ENCODE data around the gene PMM1. TPM values are rescaled to one million over a fixed set of nuclear protein-coding genes. Genes with fewer than 3 reads are reported as not detected.

PMM1 gene
- total RNA-seq, 1 experiment from 2014 or later, result 49.3 TPM

GRCh38 chr22:41612603-41613306, 23.1 kb upstream of the PMM1 start:
- Histone ChIP-seq H3K9me3 (ENCODE audit: insufficient read depth, low read depth) (no peaks in the 10 kb centered on the region), H3K79me2 (ENCODE audit: low read depth) (peaks cover 46% of the 10 kb centered on the region), H3K4me3 (no peak overlapping the region), H2AFZ (no peak overlapping the region), H3K27me3 (ENCODE audit: insufficient read depth, low read depth) (no peaks in the 10 kb centered on the region), H4K20me1 (ENCODE audit: insufficient read depth) (peaks cover 42% of the 10 kb centered on the region), H3K4me1 (replicated peaks; ENCODE audit: insufficient read depth) (peaks cover 5% of the 10 kb centered on the region; the same call in 1 of the 2 replicates), H3F3A (ENCODE audit: insufficient read depth, low read depth) (peaks cover 3% of the 10 kb centered on the region; the same call in 1 of the 2 replicates), H3K27ac (no peak overlapping the region), H3K9me2 (ENCODE audit: insufficient read depth) (no peaks in the 10 kb centered on the region), H3K36me3 (ENCODE audit: low read depth) (0 out of 2 replicates have a peak, but pooled peaks cover 5% of the 10 kb centered on the region), H3K4me2 (no peak overlapping the region)
- ChIA-PET CTCF (no interaction called here), POLR2A (ENCODE audit: unreplicated experiment) (no interaction called here)
- no peak for TF ChIP-seq CTCF (conservative IDR thresholded peaks at IDR 0.05)
- no peak for TF ChIP-seq EZH2 (IDR thresholded peaks at IDR 0.05; ENCODE audit: low read depth)
- no TSS peak for BruUV-seq (replicated peaks)
- no peak for DNase-seq
- intact Hi-C loops (cut with micrococcal nuclease; ENCODE audit: unreplicated experiment), result no loop called here

- BruUV-seq (replicated peaks), result no TSS peak
- no peak for DNase-seq
- no peaks in the 10 kb centered on the region for H3K27me3 ChIP-seq (ENCODE audit: insufficient read depth, low read depth)
- no peaks in the 10 kb centered on the region for H3K4me1 ChIP-seq (replicated peaks; ENCODE audit: insufficient read depth)
- H4K20me1 ChIP-seq (ENCODE audit: insufficient read depth), result peaks cover 34% of the 10 kb centered on the region
- no peak overlapping the region for H3K4me2 ChIP-seq
- peaks cover 9% of the 10 kb centered on the region; the same call in 1 of the 2 replicates for H3K79me2 ChIP-seq (ENCODE audit: low read depth)
- no peaks in the 10 kb centered on the region for H3K9me2 ChIP-seq (ENCODE audit: insufficient read depth)
- intact Hi-C loops (cut with micrococcal nuclease; ENCODE audit: unreplicated experiment), result no loop called here
- H3K4me3 ChIP-seq, result no peak overlapping the region
- no peaks in the 10 kb centered on the region for H3K9me3 ChIP-seq (ENCODE audit: insufficient read depth, low read depth)
- ChIA-PET CTCF (no interaction called here), POLR2A (ENCODE audit: unreplicated experiment) (no interaction called here)
- no peak for TF ChIP-seq EZH2 (IDR thresholded peaks at IDR 0.05; ENCODE audit: low read depth)
- TF ChIP-seq CTCF (conservative IDR thresholded peaks at IDR 0.05), result no peak
- peaks cover 28% of the 10 kb centered on the region; the same call in 1 of the 2 replicates for H3K36me3 ChIP-seq (ENCODE audit: low read depth)
- H3K27ac ChIP-seq, result no peak overlapping the region
- H2AFZ ChIP-seq, result no peak overlapping the region
- peaks cover 13% of the 10 kb centered on the region; the same call in 1 of the 2 replicates for H3F3A ChIP-seq (ENCODE audit: insufficient read depth, low read depth)
Observed at GRCh38 chr22:41608386-41608785, 18.7 kb upstream of the PMM1 start.

- Histone ChIP-seq H3K27ac (no peak overlapping the region), H4K20me1 (ENCODE audit: insufficient read depth) (peaks cover 14% of the 10 kb centered on the region), H2AFZ (no peak overlapping the region), H3K4me2 (no peak overlapping the region), H3K36me3 (ENCODE audit: low read depth) (peaks cover 40% of the 10 kb centered on the region; the same call in 1 of the 2 replicates), H3K27me3 (ENCODE audit: insufficient read depth, low read depth) (no peaks in the 10 kb centered on the region), H3K9me2 (ENCODE audit: insufficient read depth) (no peaks in the 10 kb centered on the region), H3K79me2 (ENCODE audit: low read depth) (no peaks in the 10 kb centered on the region), H3K4me1 (replicated peaks; ENCODE audit: insufficient read depth) (no peaks in the 10 kb centered on the region), H3K9me3 (ENCODE audit: insufficient read depth, low read depth) (no peaks in the 10 kb centered on the region), H3F3A (ENCODE audit: insufficient read depth, low read depth) (peaks cover 19% of the 10 kb centered on the region), H3K4me3 (no peak overlapping the region)
- no peak for DNase-seq
- BruUV-seq (replicated peaks), result no TSS peak
- TF ChIP-seq CTCF (conservative IDR thresholded peaks at IDR 0.05) (no peak), EZH2 (IDR thresholded peaks at IDR 0.05; ENCODE audit: low read depth) (no peak)
- ChIA-PET CTCF (no interaction called here), POLR2A (ENCODE audit: unreplicated experiment) (interaction anchor here (0.6 kb wide), 2 partner anchors 10 to 18 kb away, joined by 3 to 6 read pairs; no protein-coding TSS in a partner anchor)
- intact Hi-C loops (cut with micrococcal nuclease; ENCODE audit: unreplicated experiment), result no loop called here
Observed at GRCh38 chr22:41603873-41604332, 14.3 kb upstream of the PMM1 start.

Measured in PC-9 (cell line).